ENCODE measurements around the gene ATP10A. TPM values are rescaled to one million over a fixed set of nuclear protein-coding genes. Genes with fewer than 3 reads are reported as not detected.

The ATP10A gene
- total RNA-seq, 8 experiments from 2014 or later = 0.09 to 4.6 (median 0.97) TPM

GRCh38 chr15:25707656-25708365 is 155.3 kb downstream of the ATP10A start:
- no peak overlapping the region for H3K27ac ChIP-seq
- no peak for ATAC-seq (replicated peaks in 6 of 8)
- H3K4me3 ChIP-seq = no peak overlapping the region
- in situ Hi-C loops (cut with MboI; ENCODE audit: low pct_unique_long_range_greater_than_20kb in 2 of 9, low sequenced_read_pairs in 9 of 9, unreplicated experiment in 9 of 9) = loop anchor here in 2 of 9 experiments (25.0 kb wide), 2 partner anchors 229 to 554 kb away; no protein-coding TSS in a partner anchor
- H3K4me1 ChIP-seq (replicated peaks in 1 of 2) = no peaks in the 10 kb centered on the region
- WGBS, 10 experiments = 55 to 100% (median 86%) methylated on average over 1 to 19 of the region's 27 CpGs; no CpG with 5 or more reads in 2 of the 10 experiments

- 58 to 86% (median 81%) methylated on average over 2 to 13 of the region's 20 CpGs; no CpG with 5 or more reads in 5 of the 10 experiments for WGBS, 10 experiments
- Histone ChIP-seq H3K27ac (no peak overlapping the region), H3K4me1 (replicated peaks in 1 of 2) (no peaks in the 10 kb centered on the region), H3K4me3 (no peak overlapping the region)
- no peak for ATAC-seq (replicated peaks in 6 of 8)
- in situ Hi-C loops (cut with MboI; ENCODE audit: low pct_unique_long_range_greater_than_20kb in 2 of 9, low sequenced_read_pairs in 9 of 9, unreplicated experiment in 9 of 9) = loop anchor here in 2 of 9 experiments (25.0 kb wide), 2 partner anchors 231 to 556 kb away; no protein-coding TSS in a partner anchor
Measured at GRCh38 chr15:25706176-25706955, 156.8 kb downstream of the ATP10A start.

GRCh38 chr15:25705433-25706115 is 157.6 kb downstream of the ATP10A start:
- Histone ChIP-seq H3K4me3 (no peak overlapping the region), H3K27ac (no peak overlapping the region), H3K4me1 (replicated peaks in 1 of 2) (no peaks in the 10 kb centered on the region)
- no peak for ATAC-seq (replicated peaks in 6 of 8)
- in situ Hi-C loops (cut with MboI; ENCODE audit: low pct_unique_long_range_greater_than_20kb in 2 of 9, low sequenced_read_pairs in 9 of 9, unreplicated experiment in 9 of 9) = loop anchor here in 2 of 9 experiments (25.0 kb wide), 2 partner anchors 232 to 557 kb away; no protein-coding TSS in a partner anchor
- 68 to 96% (median 90%) methylated on average over 1 to 12 of the region's 17 CpGs; no CpG with 5 or more reads in 1 of the 10 experiments for WGBS, 10 experiments

GRCh38 chr15:25703726-25704125 is 159.4 kb downstream of the ATP10A start:
- no peaks in the 10 kb centered on the region for H3K4me1 ChIP-seq (replicated peaks in 1 of 2)
- no peak overlapping the region for H3K27ac ChIP-seq
- no peak for ATAC-seq (replicated peaks in 6 of 8)
- WGBS, 10 experiments = 90 to 100% methylated on average over 1 to 2 of the region's 6 CpGs; no CpG with 5 or more reads in 8 of the 10 experiments
- no peak overlapping the region for H3K4me3 ChIP-seq
- in situ Hi-C loops (cut with MboI; ENCODE audit: low pct_unique_long_range_greater_than_20kb in 2 of 9, low sequenced_read_pairs in 9 of 9, unreplicated experiment in 9 of 9) = loop anchor here in 2 of 9 experiments (25.0 kb wide), 2 partner anchors 234 to 559 kb away; no protein-coding TSS in a partner anchor

- Histone ChIP-seq H3K4me1 (replicated peaks in 1 of 2) (no peaks in the 10 kb centered on the region), H3K27ac (no peak overlapping the region), H3K4me3 (no peak overlapping the region)
- no peak for ATAC-seq (replicated peaks in 6 of 8)
- in situ Hi-C loops (cut with MboI; ENCODE audit: low pct_unique_long_range_greater_than_20kb in 2 of 9, low sequenced_read_pairs in 9 of 9, unreplicated experiment in 9 of 9) = loop anchor here in 2 of 9 experiments (25.0 kb wide), 2 partner anchors 235 to 560 kb away; no protein-coding TSS in a partner anchor
- WGBS, 10 experiments = 70 to 100% (median 97%) methylated on average over 1 to 11 of the region's 19 CpGs; no CpG with 5 or more reads in 1 of the 10 experiments
Measured at GRCh38 chr15:25701721-25702465, 161.2 kb downstream of the ATP10A start.

GRCh38 chr15:25700916-25701315 is 162.2 kb downstream of the ATP10A start:
- in situ Hi-C loops (cut with MboI; ENCODE audit: low pct_unique_long_range_greater_than_20kb in 2 of 9, low sequenced_read_pairs in 9 of 9, unreplicated experiment in 9 of 9) = loop anchor here in 2 of 9 experiments (25.0 kb wide), 2 partner anchors 236 to 561 kb away; no protein-coding TSS in a partner anchor
- H3K27ac ChIP-seq = no peak overlapping the region
- 85 to 100% (median 96%) methylated on average over 1 to 7 of the region's 7 CpGs; no CpG with 5 or more reads in 3 of the 10 experiments for WGBS, 10 experiments
- ATAC-seq (replicated peaks in 6 of 8) = no peak
- no peaks in the 10 kb centered on the region for H3K4me1 ChIP-seq (replicated peaks in 1 of 2)
- H3K4me3 ChIP-seq = no peak overlapping the region

- in situ Hi-C loops (cut with MboI; ENCODE audit: low pct_unique_long_range_greater_than_20kb in 2 of 9, low sequenced_read_pairs in 9 of 9, unreplicated experiment in 9 of 9) = loop anchor here in 2 of 9 experiments (25.0 kb wide), 2 partner anchors 160 to 1165 kb away; partner anchors contain the start of gene GABRA5 (in 1 of the 2)
Measured at GRCh38 chr15:25697586-25697985, 165.5 kb downstream of the ATP10A start.

GRCh38 chr15:25695875-25696760 is 167.0 kb downstream of the ATP10A start:
- 71 to 92% (median 80%) methylated on average over 2 to 11 of the region's 17 CpGs; no CpG with 5 or more reads in 1 of the 10 experiments for WGBS, 10 experiments
- no peak overlapping the region for H3K4me3 ChIP-seq
- no peak for ATAC-seq (replicated peaks in 6 of 8)

More at GRCh38 chr15:25697586-25697985, 165.5 kb downstream of the ATP10A start:
- ATAC-seq (replicated peaks in 6 of 8) = no peak
- 83 to 100% (median 100%) methylated on average over 1 of the region's 1 CpG; no CpG with 5 or more reads in 3 of the 10 experiments for WGBS, 10 experiments
- Histone ChIP-seq H3K4me3 (no peak overlapping the region), H3K27ac (no peak overlapping the region), H3K4me1 (replicated peaks in 1 of 2) (no peaks in the 10 kb centered on the region)

GRCh38 chr15:25694823-25695312 is 168.3 kb downstream of the ATP10A start:
- WGBS, 10 experiments = 76 to 100% (median 93%) methylated on average over 4 to 8 of the region's 19 CpGs; no CpG with 5 or more reads in 6 of the 10 experiments
- H3K27ac ChIP-seq = no peak overlapping the region
- no peak overlapping the region for H3K4me3 ChIP-seq
- peaks cover 0 to 6% of the 10 kb centered on the region in 2 donors for H3K4me1 ChIP-seq (replicated peaks in 1 of 2)
- no peak for ATAC-seq (replicated peaks in 6 of 8)
- in situ Hi-C loops (cut with MboI; ENCODE audit: low pct_unique_long_range_greater_than_20kb in 2 of 9, low sequenced_read_pairs in 9 of 9, unreplicated experiment in 9 of 9) = loop anchor here in 2 of 9 experiments (25.0 kb wide), 2 partner anchors 158 to 1167 kb away; partner anchors contain the start of gene GABRA5 (in 1 of the 2)

More at GRCh38 chr15:25695875-25696760, 167.0 kb downstream of the ATP10A start:
- in situ Hi-C loops (cut with MboI; ENCODE audit: low pct_unique_long_range_greater_than_20kb in 2 of 9, low sequenced_read_pairs in 9 of 9, unreplicated experiment in 9 of 9) = loop anchor here in 2 of 9 experiments (25.0 kb wide), 2 partner anchors 159 to 1166 kb away; partner anchors contain the start of gene GABRA5 (in 1 of the 2)
- no peak overlapping the region for H3K27ac ChIP-seq
- peaks cover 0 to 6% of the 10 kb centered on the region in 2 donors for H3K4me1 ChIP-seq (replicated peaks in 1 of 2)

- WGBS, 10 experiments = 60 to 100% (median 100%) methylated on average over 1 to 2 of the region's 4 CpGs; no CpG with 5 or more reads in 7 of the 10 experiments
Measured at GRCh38 chr15:25694239-25694584, 168.9 kb downstream of the ATP10A start.

More at GRCh38 chr15:25694239-25694584, 168.9 kb downstream of the ATP10A start:
- ATAC-seq (replicated peaks in 6 of 8) = peak in 2 of 8 experiments; percentile 11 to 33
- H3K4me3 ChIP-seq = no peak overlapping the region
- H3K27ac ChIP-seq = no peak overlapping the region
- peaks cover 0 to 6% of the 10 kb centered on the region in 2 donors for H3K4me1 ChIP-seq (replicated peaks in 1 of 2)
- in situ Hi-C loops (cut with MboI; ENCODE audit: low pct_unique_long_range_greater_than_20kb in 2 of 9, low sequenced_read_pairs in 9 of 9, unreplicated experiment in 9 of 9) = loop anchor here in 2 of 9 experiments (25.0 kb wide), 2 partner anchors 157 to 1168 kb away; partner anchors contain the start of gene GABRA5 (in 1 of the 2)
